ENCODE data around the gene FARP1. TPM values are rescaled to one million over a fixed set of nuclear protein-coding genes. Genes with fewer than 3 reads are reported as not detected.
A peak's percentile ranks its signal among the peaks of the same experiment; 100 is the strongest.

Gene FARP1
- total and polyA plus RNA-seq, 10 of the 15 experiments (the other 5 are each of a cell fraction or from before 2014, with no cell fraction given), result 0.17 to 6.9 (median 0.68) TPM

- TF ChIP-seq PAX5 (IDR thresholded peaks at IDR 0.05; ENCODE audit: borderline replicate concordance, low read depth, low read length), result peak; percentile 35; the same call in 1 of the 2 replicates
- TF ChIP-seq TARDBP (IDR thresholded peaks at IDR 0.05; ENCODE audit: borderline replicate concordance), result no peak
- peak; percentile 13; the same call in 1 of the 2 replicates for TF ChIP-seq EED (IDR thresholded peaks at IDR 0.05; ENCODE audit: low read depth)
Measured at GRCh38 chr13:98484289-98485219, 341.7 kb downstream of the FARP1 start (continued).

- ATAC-seq, result no peak
- no peak overlapping the region for H3K27ac ChIP-seq (ENCODE audit: control insufficient read depth, insufficient read depth)
- 98% methylated on average over 11 of the region's 11 CpGs for WGBS (ENCODE audit: insufficient coverage, insufficient replicate concordance, low lambda C conversion rate, missing lambda C conversion rate)
- no peak for FAIRE-seq
- no peaks in the 10 kb centered on the region; the same call in 1 of the 2 replicates for H4K20me1 ChIP-seq (ENCODE audit: control insufficient read depth, insufficient read depth)
- no peak overlapping the region for H3K4me3 ChIP-seq
- peaks cover 2 to 4% of the 10 kb centered on the region in 2 experiments; a peak in 2 of 4 replicates for H3K36me3 ChIP-seq (ENCODE audit: control insufficient read depth in 2 of 2, insufficient read depth in 2 of 2, low read length in 1 of 2)
- no peak overlapping the region for H2AFZ ChIP-seq (ENCODE audit: control insufficient read depth, low read depth, low read length)
- POLR2A ChIA-PET, result no interaction called here
- CTCF ChIA-PET, result interaction anchor here (1.2 to 4.8 kb wide), 4 partner anchors 9 to 188 kb away, joined by 3 to 56 read pairs (median 6); no protein-coding TSS in a partner anchor
- no TSS peak for BruUV-seq (replicated peaks)
- H3K27me3 ChIP-seq (replicated peaks in 1 of 2; ENCODE audit: control insufficient read depth in 2 of 2, insufficient read depth in 2 of 2, low read length in 1 of 2), result no peaks in the 10 kb centered on the region
- H3K9me3 ChIP-seq (replicated peaks; ENCODE audit: control insufficient read depth, insufficient read depth, low read length), result no peaks in the 10 kb centered on the region
- H3K79me2 ChIP-seq (ENCODE audit: control insufficient read depth, insufficient read depth, low read length), result peaks cover 80% of the 10 kb centered on the region
- RAD21 ChIA-PET (ENCODE audit: unreplicated experiment), result interaction anchor here (0.7 to 6.0 kb wide), 4 partner anchors 19 to 167 kb away, joined by 3 to 40 read pairs (median 20); no protein-coding TSS in a partner anchor
- H3K9ac ChIP-seq (ENCODE audit: control insufficient read depth, insufficient read depth, low read length), result no peak overlapping the region
- in situ Hi-C loops (cut with MboI), result no loop called here
- H3K4me2 ChIP-seq (ENCODE audit: control insufficient read depth, insufficient read depth), result no peak overlapping the region
- H3K4me1 ChIP-seq (ENCODE audit: control insufficient read depth, insufficient read depth, low read length), result peaks cover 82% of the 10 kb centered on the region
- DNase-seq (ENCODE audit: low read depth, low spot score), result no peak
- SMC1A ChIA-PET (ENCODE audit: uncharacterized antibody, unreplicated experiment), result interaction anchor here (1.5 to 7.2 kb wide), 6 partner anchors 18 to 168 kb away, joined by 3 to 38 read pairs (median 10); no protein-coding TSS in a partner anchor
- intact Hi-C loops (cut with micrococcal nuclease; ENCODE audit: unreplicated experiment), result no loop called here
- TF ChIP-seq RUNX3 (IDR thresholded peaks at IDR 0.05; ENCODE audit: low read length) (no peak), RELA (IDR thresholded peaks at IDR 0.05; ENCODE audit: borderline replicate concordance, partially characterized antibody) (no peak), CBX5 (IDR thresholded peaks at IDR 0.05; ENCODE audit: low read depth) (no peak), NFYA (IDR thresholded peaks at IDR 0.05; ENCODE audit: borderline replicate concordance, low read depth, low read length) (no peak), ZNF207 (IDR thresholded peaks at IDR 0.05; ENCODE audit: borderline replicate concordance) (no peak), JUNB (IDR thresholded peaks at IDR 0.05) (no peak), CHD4 (IDR thresholded peaks at IDR 0.05) (no peak), USF2 (IDR thresholded peaks at IDR 0.05; ENCODE audit: borderline replicate concordance, low read depth, low read length) (no peak), BMI1 (IDR thresholded peaks at IDR 0.05; ENCODE audit: borderline replicate concordance) (no peak), MYB (IDR thresholded peaks at IDR 0.05; ENCODE audit: borderline replicate concordance, low read depth, low read length) (no peak), ZBTB11 (CRISPR knock-in tag; IDR thresholded peaks at IDR 0.05) (no peak), RB1 (IDR thresholded peaks at IDR 0.05; ENCODE audit: borderline replicate concordance) (no peak), DPF2 (IDR thresholded peaks at IDR 0.05) (no peak), HCFC1 (IDR thresholded peaks at IDR 0.05; ENCODE audit: low read length) (no peak)
Measured at GRCh38 chr13:98485561-98485960, 342.7 kb downstream of the FARP1 start.
